Islet precursor cell (in vitro differentiated cells): ENCODE data around the gene TDRD15.
"Not testable (repeated sequence)": the region's sequence is repeated elsewhere in the genome, so short reads cannot be mapped to it uniquely, and the experiment has no call there.

ENCODE experiments used
- DNase-seq: peaks from one replicate; pipeline ENCODE4 v3.0.0-alpha.2; 2018

Gene TDRD15

GRCh38 chr2:21123473-21124393 lies at the start of gene TDRD15:
Gene TDRD15 (plus strand): TSS chr2:21123968. CDS start chr2:21137468, 13,500 bp downstream.
- DNase-seq: no peak

- DNase-seq: no peak
Measured at GRCh38 chr2:21078296-21078695, 45.5 kb upstream of the TDRD15 start.

GRCh38 chr2:21083482-21083881 lies 40.3 kb upstream of the TDRD15 start:
- DNase-seq: no peak

- DNase-seq: no peak
Measured at GRCh38 chr2:21084401-21084800, 39.4 kb upstream of the TDRD15 start.

- no peak for DNase-seq
Measured at GRCh38 chr2:21092308-21092869, 31.4 kb upstream of the TDRD15 start.

- no peak for DNase-seq
Measured at GRCh38 chr2:21095178-21095577, 28.6 kb upstream of the TDRD15 start.

GRCh38 chr2:21095714-21096113 lies 28.1 kb upstream of the TDRD15 start:
- DNase-seq: no peak

GRCh38 chr2:21096458-21096857 lies 27.3 kb upstream of the TDRD15 start:
- DNase-seq: no peak

- no peak for DNase-seq
Measured at GRCh38 chr2:21097331-21097730, 26.4 kb upstream of the TDRD15 start.

- DNase-seq: no peak
Measured at GRCh38 chr2:21098294-21098693, 25.5 kb upstream of the TDRD15 start.

- no peak for DNase-seq
Measured at GRCh38 chr2:21099281-21099907, 24.4 kb upstream of the TDRD15 start.

GRCh38 chr2:21101514-21102155 lies 22.1 kb upstream of the TDRD15 start:
- not testable (repeated sequence) for DNase-seq

- DNase-seq: no peak
Measured at GRCh38 chr2:21102356-21102755, 21.4 kb upstream of the TDRD15 start.

GRCh38 chr2:21103274-21103891 lies 20.4 kb upstream of the TDRD15 start:
- DNase-seq: no peak

- DNase-seq: no peak
Measured at GRCh38 chr2:21104030-21104660, 19.6 kb upstream of the TDRD15 start.

- no peak for DNase-seq
Measured at GRCh38 chr2:21111012-21111411, 12.8 kb upstream of the TDRD15 start.

GRCh38 chr2:21117688-21118087 lies 6.1 kb upstream of the TDRD15 start:
- no peak for DNase-seq

GRCh38 chr2:21118302-21118920 lies 5.4 kb upstream of the TDRD15 start:
- DNase-seq: no peak

- no peak for DNase-seq
Measured at GRCh38 chr2:21131861-21132260, 8.1 kb downstream of the TDRD15 start.

- DNase-seq: no peak
Measured at GRCh38 chr2:21135585-21135984, 11.8 kb downstream of the TDRD15 start.

GRCh38 chr2:21142149-21142548 lies 18.4 kb downstream of the TDRD15 start:
- no peak for DNase-seq

GRCh38 chr2:21146638-21147037 lies 22.9 kb downstream of the TDRD15 start:
- no peak for DNase-seq
